ENCODE results near the gene RSRC1. TPM values are rescaled to one million over a fixed set of nuclear protein-coding genes. Genes with fewer than 3 reads are reported as not detected.

Gene RSRC1
- total RNA-seq, 1 experiment from 2014 or later: 37.9 TPM

GRCh38 chr3:158260392-158260791 is 150.5 kb downstream of the RSRC1 start:
- Histone ChIP-seq H2BK120ac (ENCODE audit: low read depth, low read length, poor library complexity, severe bottlenecking) (no peak overlapping the region), H3K4me1 (ENCODE audit: insufficient read depth, low read length) (no peaks in the 10 kb centered on the region), H3K9ac (ENCODE audit: extremely low read depth, insufficient read length, low read length) (no peak overlapping the region), H3K79me1 (ENCODE audit: insufficient read depth, low read depth, low read length, poor library complexity, severe bottlenecking) (no peaks in the 10 kb centered on the region), H3K14ac (ENCODE audit: insufficient read depth, low read length) (no peak overlapping the region), H4K5ac (ENCODE audit: insufficient read length, low read depth, low read length) (no peak overlapping the region), H2BK20ac (ENCODE audit: low read depth, low read length, poor library complexity, severe bottlenecking) (no peak overlapping the region), H2BK12ac (ENCODE audit: insufficient read length, low read depth, low read length) (no peak overlapping the region), H3K27ac (ENCODE audit: insufficient read length, low read depth, low read length) (no peak overlapping the region), H4K91ac (ENCODE audit: insufficient read length, low read depth, low read length) (no peak overlapping the region), H3K79me2 (ENCODE audit: insufficient read depth, low read length) (no peaks in the 10 kb centered on the region), H3K4ac (ENCODE audit: low read depth, low read length) (no peak overlapping the region), H2BK5ac (ENCODE audit: insufficient read length, low read length) (no peak overlapping the region), H3K9me3 (ENCODE audit: control insufficient read depth, low read depth, low read length) (no peaks in the 10 kb centered on the region), H3K23me2 (ENCODE audit: insufficient read length, low read depth, low read length, poor library complexity, severe bottlenecking) (no peaks in the 10 kb centered on the region), H3T11ph (ENCODE audit: low read length) (no peak overlapping the region), H2AFZ (ENCODE audit: low read length) (no peak overlapping the region), H3K4me2 (ENCODE audit: insufficient read depth, insufficient read length, low read length) (no peak overlapping the region), H3K56ac (ENCODE audit: insufficient read length, low read depth, low read length) (no peak overlapping the region), H3K27me3 (ENCODE audit: insufficient read depth, low read length) (no peaks in the 10 kb centered on the region), H4K20me1 (ENCODE audit: control insufficient read depth, insufficient read depth, insufficient read length) (no peaks in the 10 kb centered on the region), H3K23ac (ENCODE audit: insufficient read length, low read depth, low read length) (no peak overlapping the region), H2AK5ac (ENCODE audit: insufficient read length, low read length) (no peak overlapping the region), H3K18ac (ENCODE audit: insufficient read length, low read depth, low read length) (no peak overlapping the region), H4K8ac (replicated peaks; ENCODE audit: insufficient read length, low read depth, low read length) (no peak overlapping the region), H2BK15ac (ENCODE audit: low read depth, low read length) (no peak overlapping the region)
- no peak overlapping the region for H3K4me3 Mint-ChIP-seq
- H3K9me3 Mint-ChIP-seq: peaks cover 3 to 11% of the 10 kb centered on the region in 2 experiments; a peak in 4 of 5 replicates
- no peaks in the 10 kb centered on the region for H3K4me1 Mint-ChIP-seq
- DNase-seq: no peak
- peaks cover 0 to 2% (median 0%) of the 10 kb centered on the region in 3 experiments; a peak in 2 of 7 replicates for H3K36me3 Mint-ChIP-seq (ENCODE audit: insufficient read depth in 1 of 3, low read depth in 3 of 3)
- no CpG with 5 or more reads among the region's 4 CpGs for WGBS (ENCODE audit: extremely low coverage, insufficient read length, low lambda C conversion rate)
- TF ChIP-seq CTCF (conservative IDR thresholded peaks at IDR 0.05): no peak
- no peaks in the 10 kb centered on the region for H3K27me3 Mint-ChIP-seq (ENCODE audit: low read depth)
- no peak overlapping the region for H3K27ac Mint-ChIP-seq
